Glomerular endothelial cell (primary cell): ENCODE data around the gene FBXL17. TPM values are rescaled to one million over a fixed set of nuclear protein-coding genes. Genes with fewer than 3 reads are reported as not detected.
"Not testable (repeated sequence)": the region's sequence is repeated elsewhere in the genome, so short reads cannot be mapped to it uniquely, and the experiment has no call there.

ENCODE experiments used
- DNase-seq: peaks from one replicate; pipeline ENCODE4 v3.0.0-alpha.2; 2011; ENCODE audit warnings: low read depth, low spot score; ENCODE audit errors: extremely low read depth
- total RNA-seq: library from RNA; depleted of rRNA; stranded (reverse); fragments of >200 nt; gene quantifications from 2 replicates; pipeline ENCODE4 v1.2.3, GENCODE V29; 2015

FBXL17 gene
- total RNA-seq = 10.6 and 11.7 TPM in 2 replicates

DNA sequence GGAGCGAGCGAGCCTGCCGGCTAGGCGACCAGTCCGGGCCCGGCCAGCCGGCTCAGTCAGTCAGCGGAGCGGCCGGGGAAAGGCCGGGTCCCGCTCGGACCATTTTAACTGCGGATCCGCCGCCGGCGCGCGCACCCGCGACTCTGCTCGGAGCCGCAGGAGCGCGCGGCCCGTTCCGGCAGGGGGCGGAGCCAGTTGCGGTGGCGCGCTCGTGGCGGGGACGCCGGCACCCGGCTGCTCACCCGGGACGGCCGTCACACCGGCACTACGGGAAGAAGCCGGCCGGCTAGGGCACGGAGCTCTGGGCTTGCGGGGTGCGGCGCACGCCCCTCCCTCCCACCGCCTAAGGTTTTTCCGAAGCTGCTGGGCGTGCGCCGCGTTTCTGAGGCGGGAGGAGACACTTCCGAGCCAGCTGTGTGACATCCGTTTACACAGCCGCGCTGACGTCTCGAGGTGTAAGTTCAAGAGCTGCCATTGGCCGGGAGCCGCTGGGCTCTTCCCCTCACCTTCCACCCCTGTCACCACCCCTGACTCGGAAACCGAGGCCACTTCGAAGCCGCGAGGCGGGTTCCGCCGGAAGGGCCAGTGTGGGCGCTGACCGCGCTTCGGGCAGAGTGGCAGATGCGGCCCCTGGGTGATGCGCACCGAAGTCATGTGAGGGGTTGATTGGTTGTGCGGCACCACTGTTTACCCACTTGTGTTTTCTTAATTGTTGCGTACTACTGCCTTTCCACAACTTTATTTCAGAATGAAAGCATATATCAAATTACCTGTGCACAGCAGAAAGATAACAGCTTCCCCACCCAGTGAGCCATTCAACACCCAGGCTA lies at the start of gene FBXL17:
Gene FBXL17, minus strand, starts transcription at position 145 of the 830 bp plus-strand sequence.
- peak; percentile 27 for DNase-seq

- DNase-seq = no peak
These were observed 49.2 kb upstream of the FBXL17 start for GRCh38 chr5:108430931-108431608.

DNA sequence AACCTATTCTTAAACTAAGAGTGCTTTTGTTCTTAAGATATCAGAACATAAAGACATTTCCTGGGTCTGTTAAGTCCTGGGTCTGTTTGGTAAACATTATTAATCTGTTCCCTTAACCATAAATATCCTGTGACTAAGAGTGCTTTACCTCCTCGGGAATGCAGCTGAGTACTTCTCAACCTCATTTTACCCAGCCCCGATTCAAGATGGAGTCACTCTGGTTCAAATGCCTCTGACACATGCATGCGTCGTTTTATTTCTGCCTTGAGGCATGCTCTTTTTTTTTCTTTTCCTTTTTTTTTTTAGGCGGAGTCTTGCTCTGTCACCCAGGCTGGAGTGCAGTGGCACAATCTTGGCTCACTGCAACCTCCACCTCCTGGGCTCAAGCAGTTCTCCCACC lies 39.8 kb upstream of the FBXL17 start:
- DNase-seq = no peak

GRCh38 chr5:108420755-108421154 lies 38.9 kb upstream of the FBXL17 start:
- no peak for DNase-seq

- DNase-seq = no peak
These were observed 38.3 kb upstream of the FBXL17 start for GRCh38 chr5:108420158-108420557.

GRCh38 chr5:108418197-108418596 lies 36.3 kb upstream of the FBXL17 start:
- no peak for DNase-seq

DNA sequence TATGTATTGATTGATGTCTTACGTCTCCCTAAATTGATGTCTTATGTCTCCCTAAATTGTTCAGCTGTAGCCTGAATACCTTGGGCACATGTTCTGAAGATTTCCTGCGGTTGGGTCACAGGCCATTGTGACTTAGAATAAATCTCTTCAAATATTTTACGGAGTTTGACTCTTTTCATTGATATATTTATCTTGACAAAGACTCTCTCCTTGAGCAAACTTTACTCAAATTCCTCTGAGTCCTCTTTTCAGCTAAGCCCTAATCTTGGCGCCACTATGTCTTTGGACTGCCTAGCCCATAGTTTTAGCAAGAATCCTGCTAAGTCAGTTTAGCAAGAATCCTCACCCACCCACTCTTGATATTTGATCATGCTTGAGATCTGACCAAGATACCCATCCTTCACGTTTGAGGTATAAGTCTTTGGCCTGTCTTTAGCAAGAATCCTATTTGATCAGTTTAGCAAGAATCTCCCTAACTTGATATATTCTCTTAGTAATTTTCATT lies 35.3 kb upstream of the FBXL17 start:
- DNase-seq = no peak

DNA sequence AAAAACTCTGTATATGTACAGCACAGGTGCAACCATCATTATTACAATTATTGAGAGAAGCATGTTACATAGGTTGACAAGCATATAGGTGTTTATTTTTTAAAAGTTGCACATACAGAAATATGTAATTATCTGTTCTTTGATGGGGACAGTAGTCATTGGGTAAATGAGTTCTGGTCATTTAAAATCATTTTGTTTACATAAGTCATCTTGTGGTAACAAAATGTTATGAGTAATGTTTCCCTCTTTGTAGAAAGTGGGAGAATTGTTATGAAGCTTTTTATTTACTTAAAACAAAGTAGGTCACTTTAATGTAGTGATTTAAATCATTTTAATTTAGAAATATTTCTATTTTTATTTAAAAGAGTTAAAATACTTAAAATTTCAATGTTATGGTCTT lies 33.8 kb upstream of the FBXL17 start:
- DNase-seq = no peak

- no peak for DNase-seq
These were observed 27.9 kb upstream of the FBXL17 start for GRCh38 chr5:108409786-108410185.

DNA sequence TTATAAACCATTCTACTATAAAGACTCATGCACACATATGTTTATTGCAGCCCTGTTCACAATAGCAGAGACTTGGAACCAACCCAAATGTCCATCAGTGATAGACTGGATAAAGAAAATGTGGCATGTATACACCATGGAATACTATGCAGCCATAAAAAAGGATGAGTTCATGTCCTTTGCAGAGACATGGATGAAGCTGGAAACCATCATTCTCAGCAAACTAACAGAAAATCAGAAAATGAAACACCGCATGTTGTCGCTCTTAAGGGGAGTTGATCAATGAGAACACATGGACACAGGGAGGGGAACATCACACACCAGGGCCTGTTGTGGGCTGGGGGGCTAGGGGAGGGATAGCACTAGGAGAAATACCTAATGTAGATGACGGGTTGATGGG lies 23.3 kb upstream of the FBXL17 start:
- not testable (repeated sequence) for DNase-seq

DNA sequence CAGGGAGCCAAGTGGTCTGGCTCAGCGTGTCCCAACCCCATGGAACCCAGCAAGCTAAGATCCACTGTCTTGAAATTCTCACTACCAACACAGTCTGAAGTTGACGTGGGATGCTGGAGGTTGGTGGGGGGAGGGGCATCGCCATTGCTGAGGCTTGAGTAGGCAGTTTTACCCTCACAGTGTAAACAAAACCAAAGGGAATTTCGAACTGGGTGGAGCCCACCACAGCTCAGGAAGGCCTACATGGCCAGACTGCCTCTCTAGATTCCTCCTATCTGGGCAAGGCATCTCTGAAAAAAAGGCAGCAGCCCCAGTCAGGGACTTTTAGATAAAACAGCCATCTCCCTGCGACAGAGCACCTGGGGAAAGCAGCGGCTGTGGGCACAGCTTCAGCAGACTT lies 17.1 kb upstream of the FBXL17 start:
- DNase-seq = no peak

DNA sequence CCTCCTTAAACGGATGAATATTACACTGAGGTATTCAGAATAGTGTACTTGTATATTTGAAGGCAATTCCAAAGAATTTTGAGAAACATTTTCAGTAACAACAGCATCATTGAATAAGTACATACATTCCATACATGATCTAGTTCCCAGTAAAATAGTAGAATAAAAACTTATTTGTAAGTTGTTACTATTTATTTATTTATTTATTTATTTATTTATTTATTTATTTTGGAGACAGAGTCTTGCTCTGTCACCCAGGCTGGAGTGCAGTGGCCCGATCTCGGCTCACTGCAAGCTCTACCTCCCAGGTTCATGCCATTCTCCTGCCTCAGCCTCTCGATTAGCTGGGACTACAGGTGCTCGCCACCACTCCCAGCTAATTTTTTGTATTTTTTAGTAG lies 14.9 kb upstream of the FBXL17 start:
- DNase-seq = not testable (repeated sequence)

- no peak for DNase-seq
These were observed 5.9 kb upstream of the FBXL17 start for GRCh38 chr5:108387758-108388157.

DNA sequence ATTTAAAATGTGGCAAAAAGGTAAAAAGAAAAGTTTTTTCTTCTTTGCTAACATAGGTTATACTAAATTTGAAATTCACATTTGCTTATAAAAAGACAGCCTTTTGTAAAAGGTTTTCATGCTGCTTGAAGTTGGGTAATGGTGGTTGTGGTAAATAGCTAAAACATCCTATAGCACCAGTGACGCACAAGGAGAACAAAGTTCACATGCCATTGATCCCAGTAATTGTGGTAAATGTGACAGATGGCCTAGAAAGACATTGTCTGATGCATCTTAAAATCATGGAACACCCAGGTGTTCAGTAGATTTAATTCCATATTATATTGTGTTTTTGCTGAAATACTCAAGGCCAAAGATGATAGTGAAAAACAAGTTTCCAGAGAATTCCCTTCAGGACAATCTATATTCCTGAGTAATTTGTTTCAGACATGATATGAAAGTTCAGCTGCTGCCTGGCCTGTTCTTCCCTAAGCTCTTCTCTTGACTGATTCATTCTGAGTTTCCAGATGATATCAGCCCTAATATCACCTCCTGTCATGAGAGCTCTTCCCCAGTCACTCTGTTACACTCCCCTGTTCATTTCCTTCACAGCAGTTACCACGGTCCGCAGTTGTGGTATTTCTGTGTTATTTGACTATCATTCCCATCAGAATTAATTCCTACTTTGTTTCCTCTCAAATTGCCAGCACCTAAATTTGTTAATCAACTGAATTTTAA lies 4.6 kb upstream of the FBXL17 start:
- no peak for DNase-seq

DNA sequence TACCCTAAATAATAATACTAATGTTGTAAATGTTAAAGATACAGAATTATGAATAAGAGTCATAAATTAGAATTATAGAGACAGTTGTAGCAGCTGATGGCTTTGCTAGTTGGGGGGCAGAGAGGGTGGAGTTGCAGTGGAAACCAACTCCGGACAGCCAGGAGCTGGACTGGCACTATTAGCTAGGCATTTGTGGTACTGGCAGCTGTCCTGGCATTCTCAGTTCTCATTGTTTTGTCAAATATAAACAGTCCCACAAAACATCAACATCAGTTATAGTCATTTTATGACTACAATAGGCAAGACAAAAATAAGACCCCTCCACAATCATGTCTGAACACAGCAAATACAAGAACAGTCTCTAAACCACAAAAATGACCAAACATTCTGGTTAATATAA lies 2.8 kb upstream of the FBXL17 start:
- DNase-seq = no peak

DNA sequence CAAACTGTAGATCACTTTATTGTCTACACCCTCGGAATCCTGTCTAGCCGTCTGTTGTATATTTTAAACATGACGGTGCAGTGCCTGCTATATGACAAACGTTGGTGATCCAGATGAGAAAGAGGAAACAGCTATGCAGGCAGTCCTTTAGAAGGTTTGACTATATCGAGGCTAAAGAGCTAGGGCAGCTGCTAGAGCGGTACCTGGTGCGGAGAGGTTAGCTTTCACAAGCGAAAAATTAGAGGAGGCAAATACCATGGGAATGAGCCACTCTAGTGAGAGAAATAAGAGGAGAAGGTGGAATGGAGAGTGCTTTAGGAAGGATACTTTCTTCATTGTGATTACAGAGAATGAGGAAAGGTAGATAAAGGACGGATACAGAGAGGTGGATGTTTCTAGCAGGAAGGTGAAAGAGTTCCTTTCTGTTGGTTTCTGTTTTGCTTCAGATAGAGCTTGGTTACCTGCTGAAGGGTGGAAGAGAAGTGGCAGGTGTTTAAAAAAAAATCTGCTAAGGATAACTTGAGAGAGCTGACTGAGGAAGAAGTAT lies 959 bp upstream of the FBXL17 start:
- no peak for DNase-seq

GRCh38 chr5:108381350-108381953 lies 446 bp downstream of the FBXL17 start:
- no peak for DNase-seq

- DNase-seq = no peak
These were observed 1.2 kb downstream of the FBXL17 start for GRCh38 chr5:108380531-108381349.

DNA sequence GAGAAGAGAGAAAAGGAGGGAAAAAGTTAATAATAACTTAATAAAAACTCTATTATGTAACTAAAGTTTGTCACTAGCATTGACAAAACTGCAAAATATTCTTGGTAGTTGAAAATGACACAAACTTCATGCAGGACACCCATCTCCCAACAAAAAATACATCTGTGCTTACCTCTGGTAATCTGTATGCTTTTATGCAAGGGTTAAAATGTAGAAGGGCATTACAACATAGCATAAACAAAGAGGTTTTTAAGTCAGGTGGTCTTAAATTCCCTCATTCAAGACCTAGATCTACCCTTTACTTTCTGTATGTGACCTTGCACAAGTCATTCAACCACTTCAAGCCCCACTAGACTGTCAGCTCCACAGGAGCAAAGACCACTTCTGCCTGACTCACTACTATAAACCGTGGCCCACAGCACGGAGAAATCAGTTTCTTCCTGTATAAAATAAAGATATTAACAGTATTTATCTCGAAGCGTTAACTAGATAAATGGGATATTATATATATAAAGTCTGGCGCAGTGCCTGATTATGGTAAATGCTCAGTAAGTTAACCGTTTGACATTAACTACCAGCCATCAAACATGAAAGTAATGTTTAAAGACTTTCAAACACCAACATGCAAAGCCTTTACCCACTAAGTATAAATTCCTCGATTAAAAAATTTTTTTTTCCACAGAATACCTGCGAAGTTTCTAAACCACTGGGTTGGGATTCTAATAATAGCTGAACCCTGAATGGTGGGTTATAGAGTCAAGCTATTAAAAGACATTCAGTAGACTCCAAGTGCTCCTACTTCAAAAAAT lies 2.0 kb downstream of the FBXL17 start:
- DNase-seq = no peak
